NB4 (cell line): ENCODE measurements around the gene MEGF9.

Experiments used
- DNase-seq: peaks from one replicate; pipeline ENCODE4 v3.0.0; 2010; ENCODE audit warnings: low read depth
- H3K4me3 ChIP-seq: one replicate; pipeline ENCODE4 v1.5.1; 2011; ENCODE audit warnings: mild to moderate bottlenecking, low read depth, low read length, moderate library complexity
- CTCF ChIP-seq: IDR thresholded peaks from one replicate; pipeline ENCODE4 v1.5.1; 2012; ENCODE audit warnings: low read depth, low read length
- MAX ChIP-seq: IDR thresholded peaks from 2 replicates; pipeline ENCODE4 v1.6.1; 2011; ENCODE audit warnings: low read depth, low read length
- MYC ChIP-seq: IDR thresholded peaks from 2 replicates; pipeline ENCODE4 v1.6.1; 2011; ENCODE audit warnings: low read depth, low read length
- POLR2A ChIP-seq: IDR thresholded peaks from 2 replicates; pipeline ENCODE4 v1.6.1; 2011; ENCODE audit warnings: mild to moderate bottlenecking; ENCODE audit not compliant: insufficient read length; ENCODE audit errors: extremely low read depth

The MEGF9 gene

GRCh38 chr9:120619751-120620655, 94.3 kb downstream of the MEGF9 start:
- peak; percentile 72 for DNase-seq
- TF ChIP-seq MAX (no peak), CTCF (peak; percentile 63)
- no peak overlapping the region for H3K4me3 ChIP-seq

- no peak overlapping the region for H3K4me3 ChIP-seq
- TF ChIP-seq MAX (no peak), POLR2A (no peak), MYC (no peak), CTCF (no peak)
- DNase-seq: peak; percentile 27
Observed at GRCh38 chr9:120616966-120617935, 97.0 kb downstream of the MEGF9 start.

- H3K4me3 ChIP-seq: no peak overlapping the region
- peak; percentile 27 for DNase-seq
- TF ChIP-seq CTCF (peak; percentile 39), MYC (no peak)
Observed at GRCh38 chr9:120612218-120612617, 102.1 kb downstream of the MEGF9 start.

GRCh38 chr9:120611690-120612068, 102.6 kb downstream of the MEGF9 start:
- H3K4me3 ChIP-seq: no peak overlapping the region

More at GRCh38 chr9:120611690-120612068, 102.6 kb downstream of the MEGF9 start:
- no peak for DNase-seq
- no peak for TF ChIP-seq MYC
- TF ChIP-seq CTCF: no peak
- TF ChIP-seq MAX: no peak
- no peak for TF ChIP-seq POLR2A
